ENCODE data around the gene HMG20A. TPM values are rescaled to one million over a fixed set of nuclear protein-coding genes. Genes with fewer than 3 reads are reported as not detected.

HMG20A gene
- total and polyA plus RNA-seq, 10 of the 15 experiments (the other 5 are each of a cell fraction or from before 2014, with no cell fraction given), result 30.0 to 98.7 (median 46.8) TPM

GRCh38 chr15:77387365-77388105 is 33.2 kb upstream of the HMG20A start (continued):
- TF ChIP-seq E2F4 (IDR thresholded peaks at IDR 0.05; ENCODE audit: low read depth, low read length), result no peak
- TF ChIP-seq RELB (IDR thresholded peaks at IDR 0.05; ENCODE audit: low read depth), result no peak
- TF ChIP-seq POLR2A (IDR thresholded peaks at IDR 0.05; ENCODE audit: low read depth, low read length), result no peak
- no peak for TF ChIP-seq RBBP5 (conservative IDR thresholded peaks at IDR 0.05)
- TF ChIP-seq DPF2 (IDR thresholded peaks at IDR 0.05), result no peak
- no peak for TF ChIP-seq SMARCA5 (IDR thresholded peaks at IDR 0.05)
- TF ChIP-seq ZNF24 (IDR thresholded peaks at IDR 0.05), result no peak
- no peak for TF ChIP-seq ELK1 (IDR thresholded peaks at IDR 0.05; ENCODE audit: low read depth, low read length)
